T follicular helper cell (primary cell): ENCODE results near the gene IDH3G.

Experiments used
- DNase-seq: peaks from one replicate; pipeline ENCODE4 v3.0.0-alpha.2; 2020; ENCODE audit warnings: low read depth

The IDH3G gene

GRCh38 chrX:153816831-153817690, 22.9 kb upstream of the IDH3G start:
- DNase-seq = no peak

- DNase-seq = no peak
Observed at GRCh38 chrX:153814591-153815315, 20.6 kb upstream of the IDH3G start.

GRCh38 chrX:153813161-153813560, 19.0 kb upstream of the IDH3G start:
- no peak for DNase-seq

GRCh38 chrX:153812220-153812619, 18.0 kb upstream of the IDH3G start:
- DNase-seq = no peak

GRCh38 chrX:153807976-153808375, 13.8 kb upstream of the IDH3G start:
- DNase-seq = no peak

- DNase-seq = no peak
Observed at GRCh38 chrX:153806999-153807575, 12.9 kb upstream of the IDH3G start.

- DNase-seq = no peak
Observed at GRCh38 chrX:153805436-153805835, 11.3 kb upstream of the IDH3G start.

GRCh38 chrX:153804621-153805020, 10.4 kb upstream of the IDH3G start:
- no peak for DNase-seq

- no peak for DNase-seq
Observed at GRCh38 chrX:153804100-153804595, 10.0 kb upstream of the IDH3G start.

- no peak for DNase-seq
Observed at GRCh38 chrX:153803211-153804099, 9.3 kb upstream of the IDH3G start.

- no peak for DNase-seq
Observed at GRCh38 chrX:153802513-153803045, 8.4 kb upstream of the IDH3G start.

GRCh38 chrX:153801669-153802068, 7.5 kb upstream of the IDH3G start:
- DNase-seq = no peak

- no peak for DNase-seq
Observed at GRCh38 chrX:153800746-153801145, 6.6 kb upstream of the IDH3G start.

- no peak for DNase-seq
Observed at GRCh38 chrX:153800177-153800722, 6.1 kb upstream of the IDH3G start.

- no peak for DNase-seq
Observed at GRCh38 chrX:153799326-153799725, 5.2 kb upstream of the IDH3G start.

GRCh38 chrX:153797415-153798015, 3.3 kb upstream of the IDH3G start:
- no peak for DNase-seq

GRCh38 chrX:153794897-153795816, 982 bp upstream of the IDH3G start:
- no peak for DNase-seq

GRCh38 chrX:153793291-153793690, 884 bp downstream of the IDH3G start:
- DNase-seq = no peak

GRCh38 chrX:153792368-153792767, 1.8 kb downstream of the IDH3G start:
- DNase-seq = no peak
